M059J (cell line): ENCODE data around the gene ESR2. TPM values are rescaled to one million over a fixed set of nuclear protein-coding genes. Genes with fewer than 3 reads are reported as not detected.
"Not testable (repeated sequence)": the region's sequence is repeated elsewhere in the genome, so short reads cannot be mapped to it uniquely, and the experiment has no call there.

Experiments used
- DNase-seq: peaks from one replicate; pipeline ENCODE4 v3.0.0-alpha.2; 2012; ENCODE audit warnings: low read depth
- total RNA-seq: library from RNA; depleted of rRNA; stranded (reverse); fragments of >200 nt; shearing (Covaris generic); gene quantifications from 2 replicates; pipeline ENCODE4 v1.2.3, GENCODE V29; 2014; rRNA removed

The ESR2 gene
- total RNA-seq, 1 experiment from 2014 or later: not detected

DNA sequence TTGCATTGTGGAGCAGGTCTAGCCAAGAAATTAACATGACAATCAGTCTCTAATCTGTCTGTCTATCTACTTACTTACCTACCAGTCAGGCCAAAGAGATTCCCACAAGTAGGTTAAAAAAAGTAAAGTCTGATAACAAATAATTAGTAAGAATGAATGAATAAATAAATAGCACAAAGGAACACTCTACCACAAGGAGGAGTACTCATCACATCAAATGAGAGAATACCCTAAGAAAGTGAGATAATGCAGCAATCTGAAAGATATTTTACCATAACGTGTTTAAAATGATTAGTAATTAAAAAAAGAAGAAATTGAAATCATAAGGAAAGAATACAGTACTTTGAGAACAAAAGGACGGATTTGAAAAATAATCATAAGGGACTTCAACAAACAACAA is 254.1 kb downstream of the ESR2 start:
- no peak for DNase-seq

DNA sequence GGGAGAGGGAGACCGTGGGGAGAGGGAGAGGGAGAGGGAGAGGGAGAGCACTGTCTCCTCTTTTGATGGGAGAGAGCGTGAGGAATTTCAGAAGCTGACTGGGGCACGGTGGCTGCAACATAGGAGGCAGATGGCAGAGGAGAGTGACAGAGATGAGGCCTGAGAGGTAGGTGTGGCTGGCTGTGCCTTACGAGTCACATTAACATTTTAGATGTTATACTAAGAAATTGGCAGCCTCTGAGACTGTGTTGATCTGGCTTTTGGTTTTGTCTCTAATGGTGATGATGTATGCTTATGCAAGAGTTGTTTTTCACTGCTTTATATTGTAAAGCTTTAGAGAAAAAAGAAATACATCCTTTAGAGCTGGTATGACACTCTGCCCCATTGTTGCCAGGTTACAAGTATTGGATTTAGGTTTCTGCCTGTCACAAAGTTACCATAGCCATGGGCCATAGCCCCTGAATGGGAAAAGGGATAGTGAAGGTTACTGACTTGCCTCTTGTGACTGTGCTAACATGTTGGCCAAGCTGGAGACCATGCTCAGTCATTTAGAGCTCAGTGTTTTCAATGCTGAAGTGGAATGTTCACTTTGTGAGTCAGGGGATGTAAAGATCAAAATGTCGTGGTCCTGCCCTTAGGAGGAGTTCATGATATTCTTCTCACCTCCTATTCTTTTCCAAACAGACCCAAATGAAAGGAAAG is 255.2 kb downstream of the ESR2 start:
- DNase-seq: no peak

DNA sequence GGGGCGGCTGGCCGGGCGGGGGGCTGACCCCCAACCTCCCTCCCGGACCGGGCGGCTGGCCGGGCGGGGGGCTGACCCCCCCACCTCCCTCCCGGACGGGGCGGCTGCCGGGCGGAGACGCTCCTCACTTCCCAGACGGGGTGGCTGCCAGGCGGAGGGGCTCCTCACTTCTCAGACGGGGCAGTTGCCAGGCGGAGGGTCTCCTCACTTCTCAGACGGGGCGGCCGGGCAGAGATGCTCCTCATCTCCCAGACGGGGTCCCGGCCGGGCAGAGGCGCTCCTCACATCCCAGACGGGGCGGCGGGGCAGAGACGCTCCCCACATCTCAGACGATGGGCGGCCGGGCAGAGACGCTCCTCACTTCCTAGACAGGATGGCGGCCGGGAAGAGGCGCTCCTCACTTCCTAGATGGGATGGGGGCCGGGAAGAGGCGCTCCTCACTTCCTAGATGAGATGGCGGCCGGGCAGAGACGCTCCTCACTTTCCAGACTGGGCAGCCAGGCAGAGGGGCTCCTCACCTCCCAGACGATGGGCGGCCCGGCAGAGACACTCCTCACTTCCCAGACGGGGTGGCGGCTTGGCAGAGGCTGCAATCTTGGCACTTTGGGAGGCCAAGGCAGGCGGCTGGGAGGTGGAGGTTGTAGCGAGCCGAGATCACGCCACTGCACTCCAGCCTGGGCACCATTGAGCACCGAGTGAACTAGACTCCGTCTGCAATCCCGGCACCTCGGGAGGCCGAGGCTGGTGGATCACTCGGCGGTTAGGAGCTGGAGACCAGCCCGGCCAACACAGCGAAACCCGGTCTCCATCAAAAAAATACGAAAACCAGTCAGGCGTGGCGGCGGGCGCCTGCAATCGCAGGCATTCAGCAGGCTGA is 256.1 kb downstream of the ESR2 start:
- DNase-seq: not testable (repeated sequence)

DNA sequence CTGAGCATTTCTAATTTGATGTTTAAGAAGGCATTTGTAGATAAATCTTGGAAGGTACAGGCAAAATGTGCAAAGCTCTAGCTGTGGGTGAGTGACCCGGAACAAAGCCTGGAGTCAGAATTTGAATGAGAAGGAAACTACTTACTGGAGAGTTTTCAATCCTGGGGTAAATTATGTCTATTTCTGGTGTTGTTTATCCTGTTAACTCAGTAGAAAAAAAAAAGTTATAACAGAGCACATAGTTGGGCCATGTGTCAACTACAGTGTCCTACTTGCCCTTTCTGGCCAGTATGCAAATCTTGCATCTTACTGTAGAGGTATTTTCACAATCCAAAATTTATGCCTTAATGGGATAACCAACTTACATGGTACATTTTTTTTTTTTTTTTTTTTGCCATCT is 259.0 kb downstream of the ESR2 start:
- DNase-seq: peak; percentile 54

Other genes with a start within 250 kb of the ESR2 start
- 21.5 and 47.2 TPM in 2 replicates for gene MTHFD1, start 94.0 kb upstream of the ESR2 start, total RNA-seq
- gene AKAP5, start 171.1 kb upstream of the ESR2 start, total RNA-seq: 3.9 and 4.9 TPM in 2 replicates
- 5.5 and 6.3 TPM in 2 replicates for gene ZBTB25, start 209.5 kb upstream of the ESR2 start, total RNA-seq
- 44.1 and 51.4 TPM in 2 replicates for gene ZBTB1, start 210.4 kb upstream of the ESR2 start, total RNA-seq
- gene HSPA2, start 246.4 kb upstream of the ESR2 start, total RNA-seq: 1.2 and 2.6 TPM in 2 replicates